Fibroblast of villous mesenchyme (primary cell): ENCODE data around the gene SHFL. TPM values are rescaled to one million over a fixed set of nuclear protein-coding genes. Genes with fewer than 3 reads are reported as not detected.

ENCODE experiments used
- DNase-seq: peaks from one replicate; pipeline ENCODE4 v3.0.0-alpha.2; 2010; ENCODE audit warnings: low read depth
- H3K4me3 ChIP-seq: 2 replicates; pipeline ENCODE4 v1.5.1; 2011; ENCODE audit warnings: low read depth, mild to moderate bottlenecking, low read length
- total RNA-seq: library from RNA; depleted of rRNA; stranded (reverse); fragments of >200 nt; gene quantifications from 2 replicates; pipeline ENCODE4 v1.2.3, GENCODE V29; 2012
- TF ChIP-seq, protein P1 (sequence below): IDR thresholded peaks from 2 replicates; pipeline ENCODE4 v1.5.1; 2012; ENCODE audit warnings: low read depth, mild to moderate bottlenecking, low read length; ENCODE audit not compliant: insufficient read depth

SHFL gene
- total RNA-seq, 1 donor, result 25.9 TPM

- DNase-seq, result no peak
- TF ChIP-seq, protein P1, sequence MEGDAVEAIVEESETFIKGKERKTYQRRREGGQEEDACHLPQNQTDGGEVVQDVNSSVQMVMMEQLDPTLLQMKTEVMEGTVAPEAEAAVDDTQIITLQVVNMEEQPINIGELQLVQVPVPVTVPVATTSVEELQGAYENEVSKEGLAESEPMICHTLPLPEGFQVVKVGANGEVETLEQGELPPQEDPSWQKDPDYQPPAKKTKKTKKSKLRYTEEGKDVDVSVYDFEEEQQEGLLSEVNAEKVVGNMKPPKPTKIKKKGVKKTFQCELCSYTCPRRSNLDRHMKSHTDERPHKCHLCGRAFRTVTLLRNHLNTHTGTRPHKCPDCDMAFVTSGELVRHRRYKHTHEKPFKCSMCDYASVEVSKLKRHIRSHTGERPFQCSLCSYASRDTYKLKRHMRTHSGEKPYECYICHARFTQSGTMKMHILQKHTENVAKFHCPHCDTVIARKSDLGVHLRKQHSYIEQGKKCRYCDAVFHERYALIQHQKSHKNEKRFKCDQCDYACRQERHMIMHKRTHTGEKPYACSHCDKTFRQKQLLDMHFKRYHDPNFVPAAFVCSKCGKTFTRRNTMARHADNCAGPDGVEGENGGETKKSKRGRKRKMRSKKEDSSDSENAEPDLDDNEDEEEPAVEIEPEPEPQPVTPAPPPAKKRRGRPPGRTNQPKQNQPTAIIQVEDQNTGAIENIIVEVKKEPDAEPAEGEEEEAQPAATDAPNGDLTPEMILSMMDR, result peak; percentile 57
- no peak overlapping the region for H3K4me3 ChIP-seq
These were observed 26.9 kb downstream of the SHFL start for GRCh38 chr19:10112895-10113591.

DNA sequence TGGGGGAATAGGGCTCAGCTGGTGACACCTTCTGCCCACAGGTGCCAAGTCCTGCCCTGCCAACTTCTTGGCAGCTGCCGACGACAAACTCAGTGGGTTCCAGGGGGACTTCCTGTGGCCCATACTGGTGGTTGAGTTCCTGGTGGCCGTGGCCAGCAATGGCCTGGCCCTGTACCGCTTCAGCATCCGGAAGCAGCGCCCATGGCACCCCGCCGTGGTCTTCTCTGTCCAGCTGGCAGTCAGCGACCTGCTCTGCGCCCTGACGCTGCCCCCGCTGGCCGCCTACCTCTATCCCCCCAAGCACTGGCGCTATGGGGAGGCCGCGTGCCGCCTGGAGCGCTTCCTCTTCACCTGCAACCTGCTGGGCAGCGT lies 27.5 kb downstream of the SHFL start:
- no peak for DNase-seq
- no peak overlapping the region for H3K4me3 ChIP-seq
- TF ChIP-seq, protein P1, result no peak

GRCh38 chr19:10113964-10114650 lies 28.0 kb downstream of the SHFL start:
- no peak overlapping the region for H3K4me3 ChIP-seq
- DNase-seq, result no peak
- TF ChIP-seq, protein P1, result no peak

DNA sequence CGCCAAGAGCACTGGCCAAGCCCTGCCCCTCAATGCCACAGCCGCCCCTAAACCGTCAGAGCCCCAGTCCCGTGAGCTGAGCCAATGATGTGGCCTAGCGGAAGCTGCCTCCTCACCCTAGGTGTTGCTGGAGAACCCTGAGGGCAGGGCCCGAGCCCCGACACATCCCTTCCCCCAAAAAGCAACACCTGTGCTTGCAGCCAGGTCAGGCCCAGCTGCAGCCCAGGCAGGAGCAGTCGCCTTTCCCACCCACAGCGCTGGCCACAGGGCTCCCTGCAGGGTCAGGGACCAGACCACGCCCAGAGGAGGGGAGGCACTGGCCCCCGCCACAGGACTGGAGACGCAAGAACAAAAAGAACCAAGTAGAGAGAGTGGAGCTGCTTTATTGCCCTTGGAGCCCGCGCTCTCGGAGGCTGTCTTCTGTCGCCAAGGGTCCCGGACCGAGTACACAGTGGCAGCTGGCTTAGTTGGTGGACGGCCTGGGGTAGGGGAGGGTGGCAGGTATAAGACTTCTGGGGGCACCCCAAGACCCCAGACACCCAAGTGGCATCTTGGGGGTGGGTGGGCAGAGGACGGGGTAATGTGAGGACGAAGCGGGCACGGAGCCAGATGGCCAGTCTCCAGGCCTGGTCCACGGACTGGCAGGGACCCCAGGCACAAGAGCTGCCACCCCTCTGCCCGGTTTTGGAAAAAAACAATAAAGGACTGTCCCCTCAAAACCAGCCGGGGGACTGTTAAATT lies 28.7 kb downstream of the SHFL start:
- TF ChIP-seq, protein P1, result no peak
- DNase-seq, result no peak
- no peak overlapping the region for H3K4me3 ChIP-seq

DNA sequence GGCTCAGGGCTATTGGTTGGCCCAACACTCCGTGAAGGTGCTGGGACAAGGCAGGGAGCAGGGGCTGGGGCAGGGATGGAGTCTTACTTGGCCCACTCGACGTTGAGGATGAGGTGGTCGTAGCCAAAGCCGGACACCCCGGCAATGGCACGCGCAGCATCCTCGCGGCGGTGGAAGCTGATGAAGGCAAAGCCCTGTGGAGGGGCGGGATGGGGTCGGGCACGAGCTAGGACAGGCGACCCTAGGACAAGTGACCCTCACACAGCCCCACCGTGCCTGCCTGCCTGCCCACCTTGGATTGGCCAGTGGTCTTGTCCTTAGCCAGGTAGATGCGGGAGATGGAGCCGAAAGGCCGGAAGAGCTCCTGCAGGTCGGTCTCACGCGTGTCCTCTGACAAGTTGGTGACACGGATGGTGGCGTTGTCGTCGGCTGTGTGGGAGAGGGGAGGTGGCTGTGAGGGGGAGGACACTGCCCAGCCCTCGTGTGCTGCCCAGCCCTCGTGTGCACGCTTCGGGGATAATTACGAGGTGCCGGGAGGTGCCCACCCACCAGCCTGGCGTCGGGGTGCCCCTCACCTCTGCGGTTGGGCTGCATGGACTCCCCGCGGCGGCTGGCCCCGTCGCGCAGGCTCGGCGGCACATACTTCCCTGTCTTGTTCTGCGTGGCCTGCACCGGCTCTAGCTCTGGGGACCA lies 29.4 kb downstream of the SHFL start:
- H3K4me3 ChIP-seq, result no peak overlapping the region
- TF ChIP-seq, protein P1, result no peak
- DNase-seq, result no peak

GRCh38 chr19:10116085-10116865 lies 30.2 kb downstream of the SHFL start:
- no peak overlapping the region for H3K4me3 ChIP-seq
- TF ChIP-seq, protein P1, result no peak
- no peak for DNase-seq
